Measurements from ENCODE around the gene COL6A2.

DNA sequence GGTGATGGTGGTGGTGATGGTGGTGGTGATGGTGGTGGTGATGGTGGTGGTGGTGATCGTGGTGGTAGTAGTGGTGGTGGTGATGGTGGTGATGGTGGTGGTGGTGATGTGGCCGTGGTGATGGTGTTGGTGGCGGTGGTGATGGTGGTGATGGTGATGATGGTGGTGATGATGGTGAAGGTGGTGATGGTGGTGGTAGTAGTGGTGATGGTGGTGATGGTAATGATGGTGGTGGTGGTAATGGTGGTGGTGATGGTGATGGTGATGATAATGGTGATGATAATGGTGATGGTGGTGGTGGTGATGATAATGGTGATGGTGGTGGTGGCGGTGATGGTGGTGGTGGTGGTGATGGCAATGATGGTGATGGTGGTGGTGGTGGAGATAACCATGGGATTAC is 6.8 kb upstream of the COL6A2 start:
- TF ChIP-seq, protein P1, sequence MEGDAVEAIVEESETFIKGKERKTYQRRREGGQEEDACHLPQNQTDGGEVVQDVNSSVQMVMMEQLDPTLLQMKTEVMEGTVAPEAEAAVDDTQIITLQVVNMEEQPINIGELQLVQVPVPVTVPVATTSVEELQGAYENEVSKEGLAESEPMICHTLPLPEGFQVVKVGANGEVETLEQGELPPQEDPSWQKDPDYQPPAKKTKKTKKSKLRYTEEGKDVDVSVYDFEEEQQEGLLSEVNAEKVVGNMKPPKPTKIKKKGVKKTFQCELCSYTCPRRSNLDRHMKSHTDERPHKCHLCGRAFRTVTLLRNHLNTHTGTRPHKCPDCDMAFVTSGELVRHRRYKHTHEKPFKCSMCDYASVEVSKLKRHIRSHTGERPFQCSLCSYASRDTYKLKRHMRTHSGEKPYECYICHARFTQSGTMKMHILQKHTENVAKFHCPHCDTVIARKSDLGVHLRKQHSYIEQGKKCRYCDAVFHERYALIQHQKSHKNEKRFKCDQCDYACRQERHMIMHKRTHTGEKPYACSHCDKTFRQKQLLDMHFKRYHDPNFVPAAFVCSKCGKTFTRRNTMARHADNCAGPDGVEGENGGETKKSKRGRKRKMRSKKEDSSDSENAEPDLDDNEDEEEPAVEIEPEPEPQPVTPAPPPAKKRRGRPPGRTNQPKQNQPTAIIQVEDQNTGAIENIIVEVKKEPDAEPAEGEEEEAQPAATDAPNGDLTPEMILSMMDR (conservative IDR thresholded peaks at IDR 0.05 in 1 of 2, IDR thresholded peaks at IDR 0.05 in 1 of 2; ENCODE audit: extremely low read depth in 1 of 2, insufficient read depth in 1 of 2, low read depth in 1 of 2, low read length in 2 of 2): no peak
- no peak for TF ChIP-seq EZH2 (IDR thresholded peaks at IDR 0.05; ENCODE audit: borderline replicate concordance, low read length)
